OCI-LY3 (cell line): ENCODE results near the gene CRTC1.

Source experiments
- H2AFZ ChIP-seq: fragments of 200-600, 300-600 bp; shearing (Covaris generic); 2 replicates; pipeline ENCODE4 v1.6.0; 2014; ENCODE audit warnings: antibody characterized with exemption, low read depth, low read length
- H3K27ac ChIP-seq: fragments of 200-600, 300-600 bp; sonication (generic); 2 replicates; pipeline ENCODE4 v1.5.1; 2014; ENCODE audit warnings: mild to moderate bottlenecking, low read length, moderate library complexity, mixed read lengths
- H3K27me3 ChIP-seq: fragments of 200-600, 300-600 bp; sonication (generic); 2 replicates; pipeline ENCODE4 v1.6.1; 2014; ENCODE audit warnings: low read depth, low read length, mixed read lengths
- H3K36me3 ChIP-seq: fragments of 200-600, 300-600 bp; sonication (generic); replicated peaks from 2 replicates; pipeline ENCODE3; 2014; ENCODE audit warnings: low read depth, low read length, mixed read lengths
- H3K4me1 ChIP-seq: fragments of 300-600, 200-600 bp; sonication (generic); 2 replicates; pipeline ENCODE4 v1.6.1; 2014; ENCODE audit warnings: low read length, mixed read lengths
- H3K4me2 ChIP-seq: fragments of 200-600, 300-600 bp; sonication (generic); 2 replicates; pipeline ENCODE4 v1.6.1; 2014; ENCODE audit warnings: low read length, mixed read lengths
- H3K4me3 ChIP-seq: fragments of 300-600, 200-600 bp; sonication (generic); 2 replicates; pipeline ENCODE4 v1.5.1; 2014; ENCODE audit warnings: antibody characterized with exemption, mild to moderate bottlenecking, low read length, moderate library complexity
- H3K79me2 ChIP-seq: fragments of 300-600, 200-600 bp; shearing (Covaris generic); 2 replicates; pipeline ENCODE4 v1.6.1; 2014; ENCODE audit warnings: mild to moderate bottlenecking, low read length, mixed read lengths
- H3K9ac ChIP-seq: fragments of 300-600, 200-600 bp; shearing (Covaris generic); 2 replicates; pipeline ENCODE4 v1.6.0; 2014; ENCODE audit warnings: mild to moderate bottlenecking, low read length, moderate library complexity
- H3K9me3 ChIP-seq: fragments of 200-600, 300-600 bp; shearing (Covaris generic); 2 replicates; pipeline ENCODE4 v1.6.1; 2014; ENCODE audit warnings: low read length, mixed read lengths; ENCODE audit not compliant: insufficient read depth
- H4K20me1 ChIP-seq: fragments of 200-600, 300-600 bp; sonication (generic); 2 replicates; pipeline ENCODE4 v1.6.1; 2016; ENCODE audit warnings: low read length, mixed read lengths; ENCODE audit not compliant: insufficient read depth
- CTCF ChIP-seq: fragments of 200-600, 300-600 bp; sonication (generic); IDR thresholded peaks from 2 replicates; pipeline ENCODE4 v1.5.1; 2014; ENCODE audit warnings: antibody characterized with exemption, low read length, low read depth
- EZH2phosphoT487 ChIP-seq: fragments of 200-600 bp; shearing (Covaris generic); IDR thresholded peaks from 2 replicates; pipeline ENCODE4 v1.6.1; 2018; ENCODE audit warnings: antibody characterized with exemption, mixed run types, low read depth

Gene CRTC1

DNA sequence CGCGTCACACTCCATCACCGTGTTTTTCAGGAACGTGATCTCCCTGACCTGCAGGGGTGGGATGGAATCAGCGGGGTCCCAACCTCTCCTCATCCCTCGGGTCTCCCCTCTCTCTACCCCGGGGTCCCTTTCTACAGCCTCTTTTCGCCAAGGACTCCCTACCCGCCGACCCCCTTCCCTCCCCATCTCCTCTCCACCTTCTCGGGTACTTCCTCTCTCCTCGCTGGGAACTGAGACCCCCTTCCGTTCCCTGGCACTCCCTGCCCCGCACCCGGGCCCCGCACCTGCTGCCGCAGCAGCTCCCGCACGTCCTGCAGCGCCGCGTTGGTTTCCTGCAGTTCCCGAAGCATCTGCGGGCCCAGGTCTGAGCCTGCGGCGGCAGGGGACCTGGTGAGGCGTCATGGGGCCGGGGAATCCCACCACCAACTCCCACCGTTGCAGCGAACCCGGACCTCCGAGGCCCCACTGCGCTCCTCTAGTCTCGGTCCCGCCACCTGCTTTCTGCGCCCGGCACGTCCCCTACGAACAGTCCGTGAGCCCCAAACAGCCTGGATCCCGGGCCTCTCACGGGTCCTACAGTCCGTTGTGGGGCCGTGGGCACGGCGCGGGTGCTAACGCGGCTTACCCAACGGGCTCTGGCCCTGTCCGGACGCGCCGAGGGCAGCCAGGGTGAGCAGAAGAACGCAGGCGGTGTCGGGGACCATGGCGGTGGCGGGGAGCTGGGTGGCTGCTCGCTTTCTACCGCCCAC, 107.3 kb downstream of the CRTC1 start, which contains the start of gene COMP:
TSS of gene COMP (minus strand) at position 740 of the 749 bp plus-strand sequence. CDS start at position 704, 36 bp downstream.
- peak within 1 kb of the TSS; percentile 41; the same call in 1 of the 2 replicates for H2AFZ ChIP-seq
- peak within 1 kb of the TSS; percentile 55; the same call in 1 of the 2 replicates for H3K9ac ChIP-seq
- no peaks in the 10 kb centered on the region for H3K79me2 ChIP-seq

GRCh38 chr19:18791315-18791678, 107.8 kb downstream of the CRTC1 start:
- Histone ChIP-seq H3K36me3 (no peaks in the 10 kb centered on the region), H3K9me3 (no peaks in the 10 kb centered on the region), H3K9ac (no peak overlapping the region), H3K27me3 (peaks cover 46% of the 10 kb centered on the region), H3K4me1 (peaks cover 31% of the 10 kb centered on the region), H3K4me2 (no peak overlapping the region), H3K79me2 (no peaks in the 10 kb centered on the region), H2AFZ (no peak overlapping the region), H3K27ac (no peak overlapping the region), H4K20me1 (no peaks in the 10 kb centered on the region), H3K4me3 (no peak overlapping the region)
- no peak for TF ChIP-seq EZH2phosphoT487
- TF ChIP-seq CTCF, result no peak

More for the DNA sequence above, 107.3 kb downstream of the CRTC1 start, which contains the start of gene COMP:
- no peak for TF ChIP-seq CTCF
- TF ChIP-seq EZH2phosphoT487, result no peak
- H3K4me2 ChIP-seq, result peak within 1 kb of the TSS; percentile 88
- H3K4me3 ChIP-seq, result peak within 1 kb of the TSS; percentile 75
- H3K27ac ChIP-seq, result no peak within 1 kb of the TSS
- no peaks in the 10 kb centered on the region for H3K36me3 ChIP-seq
- peaks cover 43% of the 10 kb centered on the region for H3K27me3 ChIP-seq
- H3K4me1 ChIP-seq, result peaks cover 31% of the 10 kb centered on the region
- no peaks in the 10 kb centered on the region for H4K20me1 ChIP-seq
- no peaks in the 10 kb centered on the region for H3K9me3 ChIP-seq

GRCh38 chr19:18792661-18793060, 109.2 kb downstream of the CRTC1 start:
- no peaks in the 10 kb centered on the region for H3K9me3 ChIP-seq
- no peak overlapping the region for H3K4me3 ChIP-seq
- peaks cover 56% of the 10 kb centered on the region for H3K27me3 ChIP-seq

More at GRCh38 chr19:18792661-18793060, 109.2 kb downstream of the CRTC1 start:
- H3K9ac ChIP-seq, result no peak overlapping the region
- H3K4me1 ChIP-seq, result peaks cover 31% of the 10 kb centered on the region
- H2AFZ ChIP-seq, result no peak overlapping the region
- H4K20me1 ChIP-seq, result no peaks in the 10 kb centered on the region
- H3K79me2 ChIP-seq, result no peaks in the 10 kb centered on the region
- TF ChIP-seq CTCF, result no peak
- no peak overlapping the region for H3K27ac ChIP-seq
- H3K4me2 ChIP-seq, result no peak overlapping the region
- H3K36me3 ChIP-seq, result no peaks in the 10 kb centered on the region
